ENCODE data around the gene RAB27B.

The RAB27B gene

DNA sequence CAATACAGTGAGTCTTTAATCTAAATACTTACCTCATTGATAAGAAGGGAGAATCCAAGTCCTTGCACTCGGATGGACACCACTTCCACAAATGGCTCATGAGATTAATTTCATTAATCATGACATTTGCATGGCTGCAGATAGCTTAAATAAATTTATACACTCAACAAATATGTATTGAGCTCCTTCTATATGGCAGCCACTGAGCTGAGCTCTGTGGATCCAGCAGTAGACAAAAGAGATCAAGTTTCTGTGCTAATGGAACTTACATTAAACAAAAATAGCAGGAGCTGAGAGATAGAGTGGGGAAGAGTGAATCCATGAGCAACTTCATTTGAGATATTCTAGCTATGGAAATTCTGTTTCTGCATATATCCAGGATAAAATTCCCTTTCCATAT lies 44.4 kb downstream of the RAB27B start:
- no peak for DNase-seq

DNA sequence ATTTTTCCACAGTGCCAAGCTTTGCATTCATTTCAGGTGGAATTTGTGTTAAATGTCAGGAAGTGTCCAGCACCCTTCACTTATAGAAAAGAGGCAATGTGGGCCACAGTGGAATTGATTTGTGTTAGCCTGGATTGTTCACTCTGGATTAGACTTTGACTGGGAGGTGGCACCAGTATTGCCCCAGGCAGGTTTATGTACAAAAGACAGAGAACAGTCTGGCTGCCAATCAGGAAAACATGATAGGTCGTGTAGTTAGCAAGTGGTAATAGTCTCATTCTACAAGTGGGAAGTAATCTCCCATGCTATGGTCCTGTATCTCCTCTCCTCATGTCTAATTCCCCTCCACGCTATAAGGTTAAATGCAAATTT lies 45.6 kb downstream of the RAB27B start:
- no peak for DNase-seq

DNA sequence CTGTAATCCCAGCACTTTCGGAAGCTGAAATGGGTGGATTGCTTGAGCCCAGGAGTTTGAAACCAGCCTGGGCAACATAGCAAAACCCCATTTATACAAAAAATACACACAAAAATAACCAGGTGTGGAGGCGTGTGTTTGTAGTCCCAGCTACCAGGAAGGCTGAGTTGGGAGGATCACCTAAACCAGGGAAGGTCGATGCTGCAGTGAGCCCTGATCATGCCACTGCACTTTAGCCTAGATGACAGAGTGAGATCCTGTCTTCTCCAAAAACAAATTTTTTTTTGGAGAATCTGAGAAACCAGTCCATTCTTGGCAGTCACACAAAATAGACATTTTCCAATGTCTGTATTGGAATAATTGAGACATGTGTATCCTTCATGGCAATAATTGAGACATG lies 46.8 kb downstream of the RAB27B start:
- no peak for DNase-seq

DNA sequence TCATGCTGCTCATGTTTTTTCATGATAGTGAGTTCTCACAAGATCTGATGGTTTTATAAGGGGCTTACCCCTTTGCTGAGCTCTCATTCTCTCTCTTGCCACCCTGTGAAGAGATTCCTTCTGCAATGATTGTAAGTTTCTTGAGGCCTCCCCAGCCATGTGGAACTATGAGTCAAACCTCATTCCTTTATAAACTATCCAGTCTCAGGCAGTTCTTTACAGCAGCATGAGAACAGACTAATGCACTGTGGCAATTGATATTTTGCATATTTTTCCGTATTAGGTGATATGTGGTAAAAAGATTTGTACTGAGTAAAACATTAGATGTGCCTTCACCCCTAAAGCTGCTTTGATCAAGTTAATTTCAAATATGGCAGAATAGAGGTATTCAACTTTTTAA lies 48.8 kb downstream of the RAB27B start:
- DNase-seq = no peak

DNA sequence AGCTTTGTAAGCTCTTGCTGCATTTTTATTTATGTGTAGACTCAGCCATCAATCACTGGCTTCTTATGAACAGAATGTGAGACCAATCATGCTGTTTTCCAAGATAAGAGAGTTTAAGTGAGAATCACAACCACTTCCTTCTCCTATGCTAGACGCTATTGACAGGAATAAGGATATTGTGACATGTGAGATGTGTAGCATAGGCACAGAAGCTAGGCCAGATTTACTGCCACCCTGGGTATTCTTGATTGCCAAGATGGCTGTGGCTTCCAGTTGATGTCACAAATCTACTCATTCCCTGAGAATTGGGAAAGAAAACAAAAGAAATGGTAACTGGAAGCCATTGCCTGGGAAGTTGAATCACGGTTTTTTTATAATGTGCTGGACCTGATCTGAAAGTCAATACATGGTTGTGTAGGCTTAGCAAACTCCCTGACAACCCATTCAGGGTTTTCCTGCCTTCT lies 49.9 kb downstream of the RAB27B start:
- no peak for DNase-seq

DNA sequence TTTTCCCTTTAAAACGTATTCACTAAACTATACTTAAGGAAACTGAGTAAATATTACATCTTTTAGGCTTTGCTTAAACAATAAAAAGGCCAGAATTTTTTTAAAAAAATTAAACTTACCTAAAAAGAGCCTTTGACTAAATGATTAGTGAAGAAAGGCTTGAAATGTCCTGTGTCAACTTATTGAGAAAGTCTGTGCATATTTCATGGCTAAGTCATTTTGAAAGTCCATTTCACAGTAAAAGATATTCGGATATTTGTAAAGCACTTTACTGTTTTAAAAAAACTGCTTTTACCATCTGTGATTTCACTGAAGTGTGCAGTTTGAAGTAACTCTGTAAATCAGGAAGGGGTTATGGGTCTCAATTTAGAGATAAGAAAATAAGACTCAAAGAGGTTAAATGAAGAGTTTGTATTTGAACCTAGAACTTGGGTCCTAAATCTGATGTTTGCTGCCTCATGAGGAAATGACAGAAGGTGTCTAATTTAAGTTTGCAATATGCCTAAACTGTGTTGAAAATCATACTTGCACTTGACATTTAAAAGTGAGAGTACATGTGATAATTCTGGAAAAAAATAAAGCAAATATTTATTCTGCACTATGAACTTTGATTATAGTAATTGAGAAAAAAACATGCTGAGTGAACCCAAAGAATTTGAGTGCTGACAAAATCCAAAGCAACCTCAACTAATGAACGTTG lies 50.5 kb downstream of the RAB27B start:
- DNase-seq = no peak

DNA sequence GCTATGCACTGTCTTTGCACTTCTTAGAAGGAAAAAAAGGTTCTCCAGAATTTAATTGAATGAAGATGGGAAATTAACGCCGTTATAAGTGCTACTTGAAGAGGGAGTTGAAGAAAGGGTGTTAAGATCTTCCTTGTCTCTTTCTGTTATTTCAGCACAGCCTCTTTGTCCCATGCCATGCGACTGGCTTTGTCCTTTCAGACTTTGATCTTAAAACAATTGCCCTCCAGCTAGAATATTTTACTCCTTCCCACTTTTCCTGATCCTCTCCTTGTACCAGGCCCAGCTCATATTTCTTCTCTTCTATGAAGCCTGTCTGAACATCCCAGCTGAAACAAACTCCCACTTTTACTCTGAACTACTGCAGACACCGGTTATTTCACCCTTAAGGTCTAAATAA lies 51.4 kb downstream of the RAB27B start:
- no peak for DNase-seq

DNA sequence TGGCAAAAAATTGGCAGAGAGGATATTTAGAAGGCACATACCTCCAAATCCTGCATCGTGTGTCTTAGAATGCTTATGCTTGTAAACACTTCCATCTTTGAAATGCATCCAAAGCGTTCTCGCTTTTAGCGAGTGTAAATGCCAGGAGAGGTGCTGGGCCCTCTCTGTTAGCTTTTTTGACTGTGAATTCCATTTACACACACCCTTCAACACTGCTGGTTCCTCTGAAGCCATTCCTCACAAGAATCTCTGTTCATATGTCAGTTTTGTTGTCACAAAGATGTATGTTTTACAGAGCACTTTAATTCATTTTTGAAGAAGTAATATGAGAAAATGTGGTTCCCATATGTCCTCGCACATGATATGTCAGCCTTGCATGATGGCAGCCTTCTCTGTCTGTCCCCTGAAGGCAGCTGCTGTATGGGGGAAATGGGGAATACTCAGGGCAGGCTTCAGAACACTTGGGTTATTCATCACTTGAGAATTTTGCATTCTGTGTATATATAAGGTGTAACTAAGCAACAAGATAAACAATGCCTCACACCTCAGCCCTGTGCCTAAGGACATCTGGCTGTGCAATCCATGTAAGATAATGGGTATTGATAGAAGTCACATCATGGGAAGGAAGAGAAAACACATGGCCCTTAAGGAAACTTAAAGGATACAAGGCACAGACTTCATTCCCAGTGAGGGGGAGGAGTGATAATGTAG lies 52.3 kb downstream of the RAB27B start:
- no peak for DNase-seq

DNA sequence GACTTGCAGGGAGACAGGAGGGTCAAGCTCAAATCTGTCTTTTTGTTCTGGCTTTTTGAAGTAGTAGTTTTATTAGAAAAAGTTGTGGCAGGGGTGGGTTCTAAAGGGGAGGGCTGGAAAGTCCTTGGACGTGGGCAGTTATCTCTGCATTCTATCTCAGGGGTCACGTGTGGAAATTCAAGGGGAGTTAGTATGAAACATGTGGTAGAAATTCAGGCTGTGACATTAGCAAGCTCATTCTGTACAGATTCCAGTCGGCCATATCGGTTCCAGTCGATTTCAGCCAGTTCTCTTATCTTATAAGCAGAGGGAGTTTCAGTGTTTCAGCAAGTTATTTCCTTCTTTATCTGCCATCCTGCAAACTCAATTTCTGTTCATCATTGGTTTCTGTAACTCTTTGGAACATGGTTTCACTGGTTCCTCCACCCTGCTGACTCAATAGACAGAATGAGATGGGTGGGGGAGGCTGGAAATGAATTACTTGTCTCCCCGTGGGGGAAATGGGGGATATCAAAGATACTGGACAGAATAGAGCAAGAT lies 53.0 kb downstream of the RAB27B start:
- no peak for DNase-seq

DNA sequence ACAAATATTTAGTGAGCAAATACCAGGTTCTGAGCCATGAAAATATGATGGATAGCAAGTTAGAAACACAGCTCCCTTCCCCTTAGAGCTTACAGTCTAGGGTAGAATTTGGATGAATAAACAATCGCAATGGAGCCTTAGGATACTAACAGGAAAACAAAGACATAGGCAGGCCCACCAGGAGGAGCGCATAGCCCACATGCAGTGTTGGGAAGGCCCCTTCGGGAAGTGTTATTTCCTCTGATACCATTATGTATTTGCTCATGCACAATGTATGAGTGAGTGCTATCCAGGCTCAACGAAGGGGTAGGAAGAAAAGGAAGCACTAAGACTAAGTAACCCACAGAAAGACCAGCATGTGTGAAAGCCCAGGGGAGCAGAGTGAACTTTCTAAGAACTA lies 54.0 kb downstream of the RAB27B start:
- DNase-seq = no peak

DNA sequence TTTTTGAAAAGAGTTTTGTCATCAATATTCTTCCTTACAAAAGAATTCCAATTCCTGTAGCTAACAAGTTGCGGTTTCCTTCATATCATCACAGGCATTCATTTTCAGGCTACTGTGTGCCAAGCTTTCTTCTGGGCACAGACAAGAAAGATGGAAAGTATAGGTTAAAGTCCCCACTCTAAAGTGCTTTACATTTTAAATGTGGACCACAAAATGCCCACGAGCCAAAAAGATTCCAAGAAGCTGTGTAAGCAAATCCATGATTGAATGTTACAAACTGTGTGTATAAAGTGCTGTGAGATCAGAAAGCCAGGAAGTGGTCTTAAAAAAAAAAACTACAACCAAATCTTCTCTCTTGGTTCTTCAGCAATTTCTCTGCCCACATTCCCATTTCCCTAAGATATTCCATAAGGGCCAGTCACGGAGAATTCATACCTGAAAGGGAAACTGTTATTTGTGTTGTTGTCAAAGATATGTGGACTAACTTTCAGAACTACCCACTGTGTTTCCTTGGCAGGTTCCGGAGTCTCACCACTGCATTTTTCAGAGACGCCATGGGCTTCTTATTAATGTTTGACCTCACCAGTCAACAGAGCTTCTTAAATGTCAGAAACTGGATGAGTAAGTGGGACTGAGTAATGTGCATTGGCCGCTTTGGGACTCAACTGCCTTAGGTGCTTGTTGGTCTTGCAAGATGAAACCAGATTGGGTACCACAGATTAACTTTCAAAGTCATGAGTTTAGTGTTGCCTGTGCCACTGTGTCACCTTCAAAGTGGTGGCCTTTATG lies 55.7 kb downstream of the RAB27B start:
- DNase-seq = no peak

DNA sequence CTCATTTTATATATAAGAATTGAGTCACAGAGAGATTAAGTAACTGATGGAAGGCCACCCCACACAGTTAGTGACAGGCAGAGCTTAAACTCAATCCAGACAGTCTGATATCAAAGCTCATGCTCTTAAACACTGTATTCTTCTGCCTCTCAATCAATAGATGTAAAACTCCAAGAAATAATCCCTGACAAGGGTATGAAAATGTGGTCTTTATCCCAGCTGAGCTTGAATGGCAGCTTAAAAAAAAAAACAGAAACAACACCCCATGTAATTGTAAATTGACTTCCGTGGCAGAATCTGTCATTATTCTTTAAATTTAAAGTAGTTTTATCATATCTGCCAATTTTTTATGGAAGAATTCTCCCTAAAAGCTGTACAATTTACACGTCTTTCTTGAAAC lies 60.1 kb downstream of the RAB27B start:
- DNase-seq = no peak

DNA sequence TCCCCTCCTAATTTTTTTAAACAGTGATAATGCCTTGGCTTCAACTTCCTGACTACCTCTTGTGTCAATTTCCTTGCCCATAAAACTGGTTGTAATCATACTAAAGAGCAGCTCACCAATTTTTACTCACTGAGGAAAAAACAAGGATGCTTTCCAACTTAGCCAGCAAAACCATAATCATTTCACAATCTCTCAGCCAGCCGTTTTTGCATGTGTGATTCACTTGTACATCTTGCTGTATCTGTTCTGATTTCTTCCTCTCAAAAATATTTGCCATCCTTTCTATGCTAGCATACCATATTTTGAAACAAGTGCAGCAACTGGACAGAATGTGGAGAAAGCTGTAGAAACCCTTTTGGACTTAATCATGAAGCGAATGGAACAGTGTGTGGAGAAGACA lies 60.7 kb downstream of the RAB27B start:
- DNase-seq = no peak

DNA sequence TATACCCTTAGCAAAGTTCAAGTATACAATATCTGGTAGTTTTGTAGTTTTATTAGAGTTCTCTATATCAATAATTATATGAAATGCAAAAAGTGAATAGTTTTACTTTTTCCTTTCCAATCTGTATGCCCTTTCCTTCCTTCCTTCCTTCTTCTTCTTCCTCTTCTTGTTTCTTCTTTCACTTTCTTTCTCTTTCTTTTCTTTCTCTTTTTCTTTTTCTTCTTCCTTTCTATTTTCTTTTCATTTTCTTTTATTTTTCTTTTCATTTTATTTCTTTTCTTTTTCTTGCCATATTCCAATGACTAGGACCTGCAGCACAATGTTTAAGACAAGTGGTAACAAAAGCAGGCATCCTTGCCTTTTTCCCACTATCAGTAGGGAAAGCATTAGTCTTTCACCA lies 71.2 kb downstream of the RAB27B start:
- DNase-seq = no peak

DNA sequence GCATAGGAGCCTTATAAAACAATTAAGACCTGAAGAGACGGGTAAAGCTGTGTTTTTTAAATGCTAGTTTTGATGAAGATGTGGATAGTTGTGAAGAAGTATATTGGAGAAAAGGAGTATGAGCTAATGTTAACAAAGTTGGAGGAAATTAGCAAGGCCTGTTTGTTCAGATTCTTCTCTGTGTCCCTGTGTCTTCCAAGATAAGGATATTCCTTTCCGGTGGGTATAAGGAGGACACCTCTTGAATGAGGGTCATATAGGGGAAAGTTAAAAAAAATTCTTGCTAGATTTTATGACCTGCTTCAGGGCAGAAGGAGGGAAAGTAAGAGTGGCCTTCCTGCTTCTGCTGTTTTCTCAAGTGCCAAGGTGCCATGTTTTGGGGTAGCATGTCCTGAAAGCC lies 72.0 kb downstream of the RAB27B start:
- no peak for DNase-seq

DNA sequence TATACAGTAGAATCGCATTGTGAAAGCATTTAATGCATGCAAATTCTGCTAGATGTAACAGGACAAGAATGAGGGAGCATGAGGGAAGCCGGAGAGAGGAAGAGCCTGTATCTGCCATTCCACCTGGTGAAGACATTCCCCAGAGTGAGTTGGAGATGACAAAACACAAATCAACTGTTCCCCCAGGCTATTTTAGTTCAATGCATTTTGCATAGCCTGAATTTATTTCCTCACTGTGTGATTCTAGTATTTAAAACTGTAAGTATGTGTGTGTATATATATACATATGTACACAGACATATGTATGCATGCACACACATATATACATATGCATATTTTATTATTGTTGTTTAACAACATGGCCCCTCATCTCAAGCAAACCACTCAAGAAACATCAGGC lies 76.3 kb downstream of the RAB27B start:
- DNase-seq = no peak

DNA sequence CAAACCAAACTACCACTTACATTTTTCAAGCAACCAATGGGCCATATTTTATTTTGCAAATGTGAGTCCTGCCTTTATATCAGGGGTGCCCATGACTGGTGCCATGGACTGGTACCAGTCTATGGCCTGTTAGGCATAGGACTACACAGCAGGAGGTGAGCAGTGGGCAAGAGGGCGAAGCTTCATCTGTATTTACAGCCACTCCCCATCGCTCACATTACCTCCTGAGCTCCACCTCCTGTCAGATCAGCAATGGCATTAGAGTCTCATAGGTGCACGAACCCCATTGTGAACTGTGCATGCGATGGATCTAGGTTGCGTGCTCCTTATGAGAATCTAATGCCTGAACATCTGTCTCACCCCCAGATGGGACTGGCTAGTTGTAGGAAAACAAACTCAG lies 77.4 kb downstream of the RAB27B start:
- no peak for DNase-seq

DNA sequence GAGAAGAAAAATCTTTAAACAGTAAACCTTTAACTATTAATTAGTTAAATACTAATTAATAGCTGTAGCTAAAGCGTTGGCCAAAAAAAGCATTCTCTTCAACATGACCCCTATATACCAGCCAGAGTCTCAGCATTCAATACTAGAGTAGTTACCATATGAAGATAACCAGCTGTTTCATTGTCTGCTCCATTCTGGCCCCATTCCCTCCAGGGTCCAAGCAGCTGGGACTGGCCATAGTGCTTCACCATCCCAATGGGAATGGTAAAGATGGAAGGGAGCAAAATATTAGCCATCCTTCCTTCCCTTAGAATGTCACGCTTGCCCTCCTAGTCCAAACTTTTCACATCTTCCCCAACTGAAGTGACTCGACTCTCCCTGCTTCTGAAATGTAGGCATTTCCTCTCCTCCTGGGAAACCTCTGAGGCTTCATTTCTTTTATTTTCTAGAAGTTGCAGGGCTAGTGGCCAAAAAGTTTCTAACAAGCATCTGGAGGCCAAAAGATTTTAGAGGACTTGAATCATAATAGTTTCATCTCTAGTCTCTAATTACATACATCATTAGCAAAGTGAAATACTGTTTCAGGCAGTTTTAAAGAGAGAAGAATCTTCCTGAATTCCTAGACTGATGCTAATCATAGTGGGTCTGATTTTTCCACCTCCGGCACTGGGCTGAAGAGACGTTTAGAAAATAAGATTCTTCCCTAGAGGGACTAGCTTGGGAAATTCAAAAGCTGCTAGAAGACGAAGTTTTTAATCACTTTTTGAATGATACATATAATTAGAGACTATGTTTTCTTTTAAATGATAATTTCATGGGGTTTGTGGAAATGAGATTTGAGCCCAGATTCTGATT lies 78.3 kb downstream of the RAB27B start:
- DNase-seq = no peak

DNA sequence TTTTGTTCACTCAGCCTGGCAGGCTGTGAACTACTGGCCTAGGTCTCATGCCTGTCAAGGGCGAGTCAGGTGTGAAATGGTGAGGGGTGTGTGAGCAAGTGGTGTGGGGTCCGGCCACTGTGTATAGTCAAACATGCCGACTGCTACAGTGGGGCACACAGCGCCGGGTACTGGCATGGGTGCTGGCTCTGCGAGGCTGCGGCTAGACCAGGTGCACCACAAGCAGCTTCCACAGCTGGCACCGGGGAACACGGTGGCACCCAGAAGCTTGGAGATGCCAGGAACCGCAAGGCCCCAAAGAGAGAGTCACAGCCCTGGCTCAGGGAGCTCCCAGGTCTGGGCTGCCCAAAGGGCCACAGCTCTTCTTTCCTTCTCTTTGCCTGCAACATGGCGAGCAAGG lies 81.3 kb downstream of the RAB27B start:
- DNase-seq = no peak

DNA sequence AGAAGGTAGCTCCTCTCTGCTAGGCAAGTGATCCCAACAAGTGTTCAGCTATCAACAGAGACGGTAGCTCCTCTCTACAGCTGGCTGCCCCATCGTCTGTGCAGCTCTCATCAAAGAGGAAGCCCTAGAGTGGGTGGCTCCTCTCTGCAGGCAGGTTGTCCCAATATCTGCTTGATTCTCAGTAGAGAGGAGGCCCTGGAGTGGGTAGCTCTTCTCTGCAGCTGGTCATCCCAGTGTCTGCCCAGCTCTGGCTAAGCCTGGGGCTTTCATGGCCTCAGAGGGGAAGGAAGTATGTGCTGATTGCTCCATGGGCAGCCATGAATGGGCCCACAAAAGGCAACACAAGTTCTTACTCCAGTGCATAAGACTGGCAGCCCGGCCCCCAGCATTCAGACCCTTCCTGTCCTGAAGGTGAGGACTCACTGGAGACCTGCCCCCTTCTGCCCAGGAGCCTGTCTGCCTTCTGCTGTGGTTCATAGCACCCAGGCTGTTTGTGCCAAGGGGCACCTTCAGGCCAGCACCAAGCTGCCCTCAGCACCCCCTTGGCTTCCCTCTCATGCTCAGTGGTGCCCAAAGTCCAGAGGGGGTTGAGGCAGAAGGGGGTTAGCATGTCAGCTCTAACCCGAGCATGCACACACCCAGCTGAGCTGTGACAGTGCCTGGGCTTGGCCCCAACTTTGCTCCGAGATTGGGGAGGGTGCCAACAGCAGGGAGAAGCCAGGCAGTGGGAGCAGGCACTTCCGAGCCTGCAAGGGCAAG lies 82.1 kb downstream of the RAB27B start:
- DNase-seq = no peak

DNA sequence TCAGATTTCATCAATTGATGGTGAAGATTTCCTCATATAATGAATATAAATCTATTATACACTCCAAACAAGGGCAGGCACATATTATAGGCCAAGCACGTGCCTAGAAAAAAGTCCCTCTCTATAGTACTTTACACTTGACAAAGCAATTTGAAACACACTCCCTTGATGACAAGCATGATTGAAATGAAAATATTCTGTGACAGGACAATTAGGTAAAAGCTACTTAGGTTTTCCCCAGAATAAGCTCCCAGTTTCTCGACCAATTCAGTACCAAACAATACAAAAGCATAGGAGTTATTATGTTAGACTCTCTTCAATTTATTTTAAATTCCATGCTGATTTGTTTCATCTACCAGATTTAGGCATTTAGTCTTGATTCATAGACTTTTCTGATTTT lies 83.3 kb downstream of the RAB27B start:
- no peak for DNase-seq

DNA sequence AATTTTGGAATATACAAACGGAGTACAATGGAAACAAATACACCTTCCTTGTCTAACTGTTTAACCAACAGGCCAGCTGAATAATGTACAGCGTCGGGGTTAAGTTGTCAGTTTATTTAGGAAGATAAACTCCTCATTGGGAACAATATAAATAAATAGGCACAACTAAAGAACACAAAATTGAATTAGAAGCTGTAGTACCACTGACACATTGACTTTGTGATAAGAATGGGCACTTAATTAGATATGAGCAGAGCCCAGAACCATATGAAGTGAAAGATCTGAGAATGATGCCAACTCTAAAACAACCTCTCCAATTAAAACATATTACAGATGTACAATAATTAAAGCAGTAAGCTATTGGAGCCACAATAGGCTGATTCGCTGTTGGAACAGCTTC lies 86.5 kb downstream of the RAB27B start:
- no peak for DNase-seq
